GM21390 (cell line): ENCODE data around the gene TBX4.
"Not testable (repeated sequence)": the region's sequence is repeated elsewhere in the genome, so short reads cannot be mapped to it uniquely, and the experiment has no call there.

ENCODE experiments used
- ATAC-seq: cut with Tn5 transposase; IDR thresholded peaks from one replicate; pipeline ENCODE4 v1.9.1; 2021; ENCODE audit not compliant: unreplicated experiment

TBX4 gene

DNA sequence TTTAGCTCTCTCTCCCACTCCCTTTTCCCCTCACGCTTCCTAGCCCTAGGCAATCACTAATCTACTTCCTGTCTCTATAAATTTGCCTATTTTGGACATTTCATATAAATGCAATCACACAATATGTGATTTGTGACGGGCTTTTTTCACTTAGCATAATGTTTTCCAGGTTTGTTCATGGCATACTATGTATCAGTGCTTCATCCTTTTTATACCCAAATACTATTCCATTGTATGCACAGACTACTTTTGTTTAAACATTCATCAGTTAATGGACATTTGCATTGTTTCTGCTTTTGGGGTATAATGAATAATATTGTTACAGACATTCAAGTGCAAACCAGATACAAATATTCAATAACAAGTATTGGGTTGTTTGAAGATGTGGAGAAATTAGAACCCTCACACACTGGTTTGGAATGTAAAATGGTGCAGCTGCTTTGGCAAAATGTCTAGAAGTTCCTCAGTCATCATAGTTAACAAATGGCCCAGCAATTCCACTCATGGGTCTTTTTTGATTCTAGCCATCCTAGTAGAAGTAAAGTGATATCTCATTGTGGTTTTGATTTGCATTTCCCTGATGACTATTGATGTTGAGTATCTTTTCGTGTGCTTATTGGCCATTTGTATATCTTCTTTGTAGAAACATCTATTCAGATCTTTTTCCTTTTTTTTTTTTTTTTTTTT, 67.7 kb downstream of the TBX4 start:
- no peak for ATAC-seq

DNA sequence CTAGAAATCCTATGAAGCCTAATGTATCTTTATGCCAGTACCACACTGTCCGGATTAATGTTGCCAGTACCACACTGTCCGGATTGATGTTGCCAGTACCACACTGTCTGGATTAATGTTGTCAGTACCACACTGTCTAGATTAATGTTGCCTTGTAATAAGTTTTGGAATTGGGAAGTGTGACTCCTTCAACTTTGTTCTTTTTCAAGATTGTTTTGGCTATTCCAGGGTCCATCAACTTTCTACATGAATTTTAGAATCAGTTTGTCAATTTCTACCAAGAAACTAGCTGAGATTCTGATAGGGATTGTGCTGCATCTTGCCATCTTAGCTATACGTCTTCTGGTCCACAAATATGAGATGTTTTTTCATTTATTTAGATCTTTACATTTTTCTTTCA, 68.7 kb downstream of the TBX4 start:
- no peak for ATAC-seq

DNA sequence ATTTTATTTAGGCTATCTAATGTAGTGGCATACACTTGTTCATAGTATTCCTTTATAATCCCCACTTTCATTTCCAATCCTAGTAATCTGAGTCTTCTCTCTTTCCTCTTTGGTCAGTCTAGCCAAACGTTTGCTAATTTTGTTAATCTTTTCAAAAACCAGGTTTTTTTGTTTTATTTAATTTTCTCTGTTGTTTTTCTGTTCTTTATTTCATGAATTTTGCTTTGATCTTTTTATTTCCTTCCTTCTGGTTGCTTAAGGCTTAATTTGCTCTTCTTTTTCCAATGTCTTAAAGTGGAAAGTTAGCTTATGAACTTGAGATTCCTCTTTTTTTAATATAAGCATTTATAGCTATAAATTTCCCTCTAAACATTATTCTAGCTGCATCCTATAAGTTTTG, 69.9 kb downstream of the TBX4 start:
- ATAC-seq = no peak

DNA sequence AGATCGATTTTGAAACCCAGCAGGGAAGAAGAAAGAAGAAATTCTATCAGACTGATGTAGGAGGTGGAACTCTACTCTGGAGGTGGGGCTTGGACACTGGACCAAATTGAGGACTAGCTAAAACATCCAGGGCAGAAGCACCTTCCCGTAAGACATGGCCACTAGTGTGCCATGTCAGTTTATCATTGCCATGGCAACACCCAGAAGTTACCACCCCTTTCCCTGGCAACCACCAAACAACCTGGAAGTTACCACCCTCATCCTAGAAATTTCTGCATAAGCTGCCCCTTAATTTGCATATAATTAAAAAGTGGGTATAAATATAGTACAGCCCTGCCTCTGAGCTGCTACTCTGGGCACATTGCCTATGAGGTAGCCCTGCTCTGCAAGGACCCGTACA, 72.1 kb downstream of the TBX4 start:
- ATAC-seq = no peak

- ATAC-seq = not testable (repeated sequence)
These were observed 75.2 kb downstream of the TBX4 start for GRCh38 chr17:61527441-61527840.

DNA sequence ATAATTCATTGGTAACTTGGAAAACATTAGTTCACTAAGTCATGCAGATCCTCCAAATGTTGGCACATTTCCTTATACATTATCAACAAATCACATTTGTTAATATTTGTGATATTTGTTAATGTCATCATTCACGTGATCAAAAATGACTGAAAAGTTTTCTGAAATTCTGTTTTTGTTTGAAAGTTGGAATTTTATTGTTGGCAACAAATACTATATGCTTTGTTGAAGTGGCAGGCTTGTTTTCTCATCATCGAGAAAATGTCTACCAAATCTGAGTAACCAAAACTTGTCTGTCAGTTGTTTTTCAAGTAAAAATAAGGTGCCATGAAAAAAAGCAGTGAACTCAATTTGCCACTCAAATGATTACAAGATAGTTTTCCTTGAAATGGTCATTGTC, 75.9 kb downstream of the TBX4 start:
- no peak for ATAC-seq

- ATAC-seq = no peak
These were observed 79.0 kb downstream of the TBX4 start for GRCh38 chr17:61531223-61531622.

- no peak for ATAC-seq
These were observed 80.6 kb downstream of the TBX4 start for GRCh38 chr17:61532826-61533225.

GRCh38 chr17:61533797-61534196, 81.6 kb downstream of the TBX4 start:
- ATAC-seq = no peak

- no peak for ATAC-seq
These were observed 82.2 kb downstream of the TBX4 start for GRCh38 chr17:61534414-61534813.
